Right renal cortex interstitium (tissue), 3 donors: ENCODE measurements around the gene EIF3F. TPM values are rescaled to one million over a fixed set of nuclear protein-coding genes. Genes with fewer than 3 reads are reported as not detected.
A peak's percentile ranks its signal among the peaks of the same experiment; 100 is the strongest.

ENCODE experiments used
- DNase-seq, 3 donors: peaks; one replicate each; pipeline ENCODE4 v3.0.0-alpha.2; 2013; ENCODE audit warnings: low read depth in 3 of 3, low spot score in 2 of 3
- polyA plus RNA-seq, 3 donors: library from polyadenylated mRNA; unstranded; fragments of 120-200 nt; gene quantifications; one replicate each; pipeline ENCODE4 v1.2.1, GENCODE V29; 2013; ENCODE audit not compliant: insufficient read length in 3 of 3

The EIF3F gene
- polyA plus RNA-seq, 3 donors, result 328 to 360 (median 345) TPM

DNA sequence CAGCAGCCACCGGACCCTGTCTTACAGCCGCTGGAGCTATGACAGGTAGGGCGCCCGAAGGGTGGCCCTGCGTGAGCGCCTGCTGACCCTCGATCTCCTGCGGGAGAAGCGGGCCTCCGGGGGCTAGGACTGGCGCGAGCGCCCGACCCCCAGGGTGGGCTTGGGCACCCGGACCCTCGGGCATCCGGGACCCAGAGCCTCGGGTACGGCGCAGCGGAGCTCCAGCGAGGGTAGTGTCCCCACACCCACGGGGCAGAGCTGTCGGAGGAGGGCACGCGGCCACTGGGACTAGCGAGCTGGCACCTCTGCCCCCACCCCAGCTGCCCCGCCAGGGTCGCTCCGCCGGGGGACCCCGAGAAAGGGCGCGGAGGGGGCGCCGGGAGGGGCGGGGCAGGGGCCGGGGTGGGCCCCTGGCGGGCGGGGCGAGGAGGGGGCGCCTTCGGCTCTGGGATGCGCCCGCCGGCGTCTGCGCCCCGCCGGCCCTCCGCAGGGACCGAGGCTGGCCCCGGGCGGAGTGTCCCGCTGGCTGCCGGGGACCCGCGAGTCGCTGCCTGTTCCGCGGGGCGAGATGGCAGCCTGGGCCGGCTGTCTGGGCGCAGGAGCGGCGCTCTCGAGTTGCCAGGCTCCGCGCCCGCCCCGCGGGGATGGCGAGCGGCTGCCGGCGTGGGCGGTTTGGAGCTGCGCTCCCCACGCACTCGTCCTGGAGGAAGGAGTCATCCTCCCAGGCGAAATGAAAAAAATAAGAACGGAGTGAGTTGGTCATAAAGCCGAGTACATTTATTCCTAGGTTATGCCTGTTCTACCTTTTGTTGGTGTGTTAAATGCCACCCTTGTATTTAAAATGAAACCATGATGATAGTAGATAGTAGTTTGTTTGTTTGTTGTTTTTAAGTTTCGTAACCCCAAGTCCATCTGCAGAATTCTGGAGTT, 32.4 kb downstream of the EIF3F start:
- peak in 1 of 3 donors; percentile 6 for DNase-seq

DNA sequence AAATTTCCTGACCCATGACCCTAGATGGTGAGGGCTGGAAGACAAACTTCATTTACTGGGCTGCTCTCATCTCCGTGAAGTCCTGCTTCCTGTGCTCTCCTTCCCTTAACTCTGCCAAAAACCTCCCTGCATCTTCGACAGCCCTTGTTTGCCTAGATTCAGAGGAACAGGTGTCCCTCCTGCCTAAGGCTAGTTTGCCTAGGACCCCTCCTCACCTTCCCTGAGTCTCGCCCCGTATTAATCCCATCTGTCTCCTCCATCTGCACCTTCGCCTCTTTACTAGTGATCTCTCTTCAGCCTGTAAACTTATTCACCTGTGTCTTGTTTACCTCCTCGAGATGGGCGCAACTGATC, 33.1 kb downstream of the EIF3F start:
- DNase-seq, result no peak

DNA sequence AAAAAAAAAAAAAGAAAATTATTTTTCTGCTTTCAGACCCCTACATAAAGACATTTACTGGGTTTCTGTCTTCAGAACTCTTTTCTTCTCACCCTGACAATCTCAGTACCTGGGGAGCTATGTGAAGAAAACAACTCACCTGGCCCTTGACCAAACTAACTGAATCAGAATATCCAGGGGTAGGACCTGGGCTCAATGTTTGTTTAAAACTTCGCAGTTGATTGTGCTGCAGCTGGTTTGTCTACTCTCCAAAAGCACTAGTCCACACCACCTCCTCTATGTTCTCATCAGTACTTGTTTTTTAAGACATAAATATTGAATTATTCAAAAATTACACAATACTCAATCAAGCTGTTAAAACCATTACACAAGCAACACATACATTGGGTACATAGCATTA, 34.8 kb downstream of the EIF3F start:
- DNase-seq, result no peak

DNA sequence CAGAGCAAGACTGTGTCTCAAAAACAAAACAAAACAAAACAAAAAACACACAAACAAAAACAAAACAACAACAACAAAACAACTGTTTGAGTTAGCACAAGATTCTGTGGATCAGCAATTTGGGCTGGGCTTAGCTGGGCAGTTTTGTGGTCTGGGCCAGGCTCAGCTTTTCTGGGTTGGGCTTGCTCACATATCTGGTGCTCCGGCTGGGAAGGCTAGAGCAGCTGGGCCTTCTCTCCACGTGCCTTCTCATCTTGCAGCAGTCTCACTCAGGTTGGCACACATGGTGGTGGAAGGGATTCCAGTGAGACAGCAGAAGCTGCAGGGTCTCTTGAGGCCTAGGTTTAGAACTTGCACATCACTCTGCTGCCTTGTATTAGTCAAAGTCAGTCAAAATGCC, 35.7 kb downstream of the EIF3F start:
- DNase-seq, result no peak

DNA sequence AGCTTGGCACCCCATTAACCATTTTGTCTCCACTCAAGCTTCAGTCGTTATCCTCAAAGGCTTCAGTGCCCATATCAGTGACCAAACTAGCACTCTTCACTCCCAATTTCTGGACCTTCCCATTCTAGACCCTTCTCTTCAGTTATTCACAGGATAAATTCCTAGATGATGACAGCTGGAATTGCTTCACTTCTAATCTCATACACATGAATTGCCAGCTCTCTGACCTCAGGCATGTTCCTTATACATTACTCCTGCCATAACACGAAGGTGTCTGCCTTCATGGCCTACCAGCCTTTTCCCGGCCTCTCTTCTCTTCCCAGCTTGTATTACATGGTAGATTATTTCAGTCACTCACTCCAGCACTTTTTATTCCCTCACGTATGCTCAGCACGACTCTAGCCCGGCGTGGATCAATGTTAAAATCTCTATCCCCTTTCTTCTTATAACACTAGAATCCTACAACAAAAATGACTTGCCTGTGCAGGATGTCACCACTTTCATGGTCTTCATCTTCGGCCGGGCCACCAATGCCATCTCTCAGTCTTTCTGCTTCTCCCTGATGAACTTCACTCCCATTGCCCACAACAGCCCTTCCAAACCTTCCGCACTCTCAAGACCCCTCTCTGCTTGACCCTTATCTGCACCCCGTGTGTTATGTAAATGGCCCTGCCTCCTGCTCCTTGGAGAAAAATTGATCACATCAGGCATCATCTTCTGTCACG, 36.9 kb downstream of the EIF3F start:
- no peak for DNase-seq

DNA sequence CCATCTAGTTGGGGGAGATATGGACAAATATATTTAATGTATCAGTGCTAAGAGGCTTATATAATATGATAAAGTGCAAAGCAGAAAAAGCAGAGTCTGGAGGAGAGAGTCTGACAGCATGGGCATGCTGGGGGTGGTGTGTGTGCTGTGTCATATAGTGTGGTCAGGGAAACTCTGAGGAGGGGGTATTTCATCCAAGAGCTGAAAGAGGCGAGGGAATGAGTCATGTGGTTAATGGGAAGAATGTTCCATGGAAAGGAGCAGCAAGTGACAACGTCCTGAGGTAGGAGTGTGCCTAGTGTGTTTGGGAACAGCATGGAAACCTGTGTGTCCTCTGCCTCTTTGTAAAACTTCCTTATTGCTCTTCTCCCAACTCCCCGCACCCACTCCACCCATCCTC, 38.0 kb downstream of the EIF3F start:
- DNase-seq, result no peak

DNA sequence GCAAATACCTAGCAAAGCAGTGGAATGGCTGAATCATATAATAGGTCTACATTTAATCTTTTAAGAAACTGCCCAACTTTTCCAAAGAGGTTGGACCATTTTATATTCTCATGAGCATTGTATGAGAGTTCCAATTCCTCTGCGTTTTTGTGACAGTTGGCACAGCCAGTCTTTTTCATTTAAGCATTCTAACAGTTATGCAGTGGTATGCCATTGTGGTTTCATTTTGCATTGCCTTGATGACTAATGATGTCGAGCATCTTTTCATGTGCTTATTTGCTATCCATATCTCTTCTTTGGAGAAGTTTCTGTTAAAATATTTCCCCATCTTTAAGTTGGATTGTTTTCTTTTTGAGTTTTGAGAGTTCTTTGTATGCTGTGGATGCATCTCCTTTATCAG, 38.7 kb downstream of the EIF3F start:
- DNase-seq, result no peak

DNA sequence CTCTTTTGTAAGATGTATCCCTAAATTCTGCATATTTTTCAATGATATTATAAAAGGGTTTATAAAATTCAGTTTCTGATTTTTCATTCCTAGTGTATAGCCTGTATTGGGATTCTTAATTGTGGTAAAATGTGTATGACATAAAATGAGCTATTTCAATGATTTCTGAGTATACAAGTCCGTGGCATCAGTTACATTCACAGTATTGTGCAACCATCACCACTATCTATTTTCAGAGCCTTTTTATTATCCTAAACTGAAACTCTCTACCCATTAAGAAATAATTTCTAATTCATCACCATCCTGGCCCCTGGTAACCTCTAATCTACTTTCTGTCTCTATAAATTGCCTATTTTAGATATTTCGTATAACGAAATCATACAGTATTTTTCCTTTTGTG, 39.8 kb downstream of the EIF3F start:
- DNase-seq, result no peak

DNA sequence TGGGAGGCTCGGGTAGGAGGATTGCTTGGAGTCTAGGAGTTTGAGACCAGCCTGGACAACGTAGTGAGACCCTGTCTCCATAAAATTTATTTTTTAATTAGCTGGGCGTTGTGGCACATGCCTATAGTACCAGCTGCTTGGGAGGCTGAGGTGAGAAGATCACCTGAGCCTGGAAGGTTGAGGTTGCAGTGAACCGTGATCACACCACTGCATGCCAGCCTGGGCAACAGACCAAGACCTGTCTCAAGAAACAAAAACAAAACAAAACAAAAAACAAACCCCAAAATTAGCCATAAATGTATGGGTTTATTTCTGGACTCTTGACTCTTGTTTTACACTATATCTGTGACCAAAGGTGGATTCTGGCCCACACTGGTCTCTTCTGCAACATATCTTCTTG, 41.6 kb downstream of the EIF3F start:
- no peak for DNase-seq

DNA sequence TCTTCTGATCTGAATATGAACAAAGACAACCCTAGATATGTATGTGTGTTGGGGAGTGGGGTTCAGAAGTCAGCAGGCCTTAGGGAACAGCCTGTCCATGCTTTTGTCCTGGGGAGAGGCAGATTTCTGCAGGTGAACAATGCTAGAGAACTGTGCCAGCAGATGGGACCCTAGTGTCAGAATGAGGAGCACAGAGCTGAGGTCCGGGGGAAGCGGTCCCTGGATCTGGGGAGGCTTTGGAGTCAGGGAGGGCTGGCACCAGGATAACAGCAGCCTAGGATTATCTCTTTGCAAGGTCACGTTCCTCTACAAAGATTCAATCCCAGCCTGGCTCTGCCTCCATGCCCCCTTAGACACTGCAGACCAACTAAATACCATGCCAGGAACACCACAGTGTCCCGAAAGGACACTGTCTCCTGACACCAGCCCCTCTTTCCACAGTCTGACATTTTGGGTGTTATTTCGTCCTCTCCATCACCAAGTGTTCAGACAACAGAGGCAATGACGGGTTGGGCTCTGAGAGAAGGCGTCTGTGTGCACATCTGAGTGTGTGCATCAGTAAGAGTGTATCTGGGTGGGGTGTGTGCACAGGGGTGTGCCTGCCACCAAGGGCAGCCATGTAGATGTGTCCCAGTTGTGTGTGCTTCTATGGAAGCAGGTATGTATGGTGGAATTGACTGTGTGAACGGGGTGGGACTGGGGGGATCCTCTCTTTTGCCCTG, 43.5 kb downstream of the EIF3F start:
- no peak for DNase-seq

DNA sequence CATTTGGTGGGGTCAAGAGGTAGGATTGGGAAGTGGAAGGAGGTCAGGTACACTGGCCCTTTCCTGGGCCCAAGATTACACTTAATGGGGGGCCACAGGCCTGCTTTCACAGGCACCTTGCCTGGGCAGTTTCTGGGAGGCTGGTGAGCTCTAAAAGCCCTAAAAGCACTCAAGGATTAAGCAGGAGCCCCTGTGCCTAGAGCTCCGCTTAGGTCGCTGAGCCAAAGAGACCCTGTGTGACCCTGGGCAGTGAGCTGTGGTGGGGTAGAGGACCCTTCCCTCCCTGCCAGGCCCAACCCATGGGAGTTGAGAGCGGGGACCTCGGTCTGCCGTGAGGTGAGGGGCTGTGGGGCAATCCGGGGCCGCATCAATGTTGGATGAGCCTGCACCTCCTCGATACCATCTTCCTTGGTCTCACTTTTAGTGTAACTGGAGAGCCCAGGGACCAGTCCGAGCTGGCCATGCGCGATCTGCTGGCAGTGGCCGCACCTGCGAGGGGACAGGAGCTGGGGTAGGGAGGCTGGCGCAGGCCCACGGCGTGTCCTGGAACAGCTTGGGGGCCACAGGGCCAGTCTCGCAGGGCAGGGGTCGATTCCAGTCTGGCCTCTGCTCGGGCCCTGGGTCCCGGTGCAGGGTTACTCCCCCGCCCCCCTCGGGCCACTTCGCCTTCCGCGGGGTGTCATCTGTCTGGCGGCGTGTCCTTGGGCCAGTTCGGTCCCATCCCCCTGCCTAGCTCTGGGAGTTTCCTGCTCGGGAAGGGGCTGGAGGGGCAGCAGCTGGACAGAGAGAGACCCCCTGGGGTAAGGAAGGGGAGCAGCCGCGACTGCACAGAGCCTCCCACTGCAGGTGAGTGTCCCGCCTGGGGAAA, 44.3 kb downstream of the EIF3F start:
- no peak for DNase-seq

DNA sequence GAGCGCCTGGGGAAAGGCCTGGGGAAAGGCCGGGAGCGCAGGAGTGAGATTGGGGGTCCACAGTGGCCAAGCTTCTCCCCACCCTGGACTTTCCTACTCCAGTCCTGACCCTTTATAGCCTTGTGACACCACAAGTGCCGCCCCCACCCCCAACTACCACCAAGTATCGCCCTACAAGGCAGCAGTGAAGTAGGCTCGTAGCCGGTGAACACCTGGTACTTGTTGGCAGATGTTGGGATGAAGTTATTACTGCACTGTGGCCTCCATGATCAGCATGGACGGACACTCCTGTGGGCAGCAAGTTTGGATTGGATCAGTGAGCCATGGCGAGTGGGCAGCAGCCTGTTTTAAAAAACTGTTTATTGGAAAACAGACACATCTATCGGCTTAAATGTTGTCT, 45.0 kb downstream of the EIF3F start:
- DNase-seq, result no peak

DNA sequence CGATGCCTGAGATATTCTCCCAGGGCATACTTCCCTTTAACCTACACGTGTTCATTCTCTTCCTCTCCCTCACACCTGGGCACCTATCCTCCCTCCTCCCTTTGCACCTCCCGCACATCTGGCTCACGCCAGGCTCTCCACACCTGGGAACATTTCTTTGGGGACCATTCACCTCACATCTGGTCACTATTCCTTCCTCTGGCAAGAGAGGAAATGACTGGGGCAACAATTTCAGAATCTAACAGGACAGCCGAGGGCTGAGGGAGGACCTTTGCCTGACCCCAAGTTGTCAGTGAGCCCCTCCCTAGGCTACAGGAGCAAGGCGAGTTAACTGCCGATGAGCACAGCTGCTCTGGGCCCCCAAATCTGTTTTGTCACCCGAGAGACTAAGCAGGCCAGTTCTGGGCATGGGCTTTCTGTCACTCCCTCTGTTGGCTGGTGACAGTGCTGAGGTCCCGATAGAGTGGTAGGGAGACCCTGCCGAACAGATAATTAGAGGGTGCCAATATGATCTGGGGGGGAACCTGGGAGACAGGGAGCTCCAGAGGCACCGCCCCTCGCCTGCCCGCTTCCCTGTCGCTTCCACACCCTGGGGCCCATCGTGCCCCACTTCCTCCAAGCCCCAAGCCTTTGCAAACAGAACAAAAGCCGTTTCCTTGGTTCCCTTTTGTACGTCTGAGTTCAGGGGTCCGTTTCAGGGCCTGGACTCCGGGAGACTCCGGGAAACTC, 45.6 kb downstream of the EIF3F start:
- DNase-seq, result no peak

DNA sequence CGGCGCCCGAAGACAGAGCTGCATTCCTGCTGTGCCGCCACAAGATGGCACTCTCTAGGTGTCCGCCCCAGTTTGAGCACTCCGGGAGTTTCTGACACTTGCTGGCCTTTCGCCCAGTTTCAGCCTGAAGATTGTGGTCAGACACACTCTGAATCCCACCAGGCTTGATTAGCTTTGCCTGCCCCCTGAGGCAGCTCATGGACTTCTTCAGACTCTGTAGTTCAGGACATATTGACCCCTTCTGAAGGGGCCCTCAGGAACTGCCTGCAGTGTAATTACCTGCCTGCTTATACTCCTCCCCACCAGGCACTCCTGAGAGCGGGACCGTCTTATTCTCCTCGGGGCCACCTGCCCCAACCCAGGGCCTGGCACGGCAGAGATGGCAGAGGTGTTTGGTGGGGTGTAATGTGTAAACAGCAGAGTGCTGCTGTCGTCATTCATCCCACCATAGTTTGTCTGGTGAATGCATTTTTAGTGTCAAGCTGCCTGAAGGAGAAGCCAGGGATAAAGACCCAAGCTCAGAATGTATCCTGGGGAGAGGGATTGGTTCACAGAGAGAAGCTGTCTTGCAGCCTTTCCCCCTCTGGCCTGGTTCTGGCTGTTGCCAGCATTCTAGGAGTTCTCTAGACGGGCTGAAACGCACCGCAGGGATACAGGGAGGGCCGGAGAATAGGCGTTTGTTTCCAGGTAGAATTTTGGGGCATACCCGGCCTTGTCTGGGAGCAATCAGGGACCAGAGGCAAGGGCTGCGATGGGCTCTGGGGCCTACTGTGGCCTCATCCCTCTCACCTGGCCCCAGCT, 46.4 kb downstream of the EIF3F start:
- peak; percentile 66 to 78 (median 73) for DNase-seq

DNA sequence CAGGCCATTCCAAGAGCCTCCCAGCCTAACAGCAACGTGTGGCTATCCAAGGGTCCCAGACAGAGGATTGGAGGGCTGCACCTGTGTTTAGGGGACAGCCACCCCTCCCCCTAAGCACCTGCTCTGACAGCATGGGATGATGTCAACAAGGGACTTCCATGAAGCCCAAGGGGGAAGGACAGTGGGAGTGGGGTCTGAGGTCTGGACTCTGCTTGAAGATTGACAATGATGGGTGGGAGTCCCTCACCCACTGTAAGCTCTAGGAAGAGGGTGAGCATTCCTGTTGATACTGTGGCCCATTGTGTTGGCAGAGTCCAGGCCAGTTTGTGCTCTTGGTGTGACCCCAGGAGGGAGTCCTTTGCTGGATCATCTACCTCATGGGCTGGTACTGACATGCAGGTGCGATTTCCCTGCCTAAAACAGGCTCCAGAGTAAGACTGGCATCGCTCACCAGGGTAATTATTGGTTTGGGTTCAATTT, 47.0 kb downstream of the EIF3F start:
- DNase-seq, result no peak

DNA sequence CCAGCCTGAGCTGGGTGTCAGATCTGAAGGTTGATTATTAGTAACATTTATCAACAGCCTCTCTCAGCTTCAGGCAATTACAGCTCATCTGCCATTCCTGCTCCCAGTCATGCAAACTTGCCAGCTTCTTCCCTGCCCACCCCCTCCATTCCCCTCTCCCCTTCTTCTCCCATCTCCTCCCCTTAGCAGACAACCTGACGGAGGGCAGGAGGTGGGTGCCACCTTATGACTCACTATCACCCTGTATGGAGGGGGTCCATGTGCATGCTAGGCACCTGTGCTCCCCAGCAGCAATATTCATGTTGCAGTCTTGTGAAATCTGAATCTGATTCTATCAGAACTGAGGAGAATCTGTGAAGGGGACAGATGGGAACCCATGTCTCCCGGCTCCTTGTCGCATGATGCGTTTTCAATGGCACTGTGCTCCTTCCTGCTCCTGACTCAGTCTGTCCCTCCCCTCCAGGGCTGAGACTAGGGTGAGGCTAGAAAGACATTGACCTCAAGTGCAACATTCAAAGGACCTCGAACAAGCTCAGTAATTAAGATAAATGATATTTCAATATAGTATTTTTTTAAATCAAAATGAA, 47.6 kb downstream of the EIF3F start:
- DNase-seq, result no peak

DNA sequence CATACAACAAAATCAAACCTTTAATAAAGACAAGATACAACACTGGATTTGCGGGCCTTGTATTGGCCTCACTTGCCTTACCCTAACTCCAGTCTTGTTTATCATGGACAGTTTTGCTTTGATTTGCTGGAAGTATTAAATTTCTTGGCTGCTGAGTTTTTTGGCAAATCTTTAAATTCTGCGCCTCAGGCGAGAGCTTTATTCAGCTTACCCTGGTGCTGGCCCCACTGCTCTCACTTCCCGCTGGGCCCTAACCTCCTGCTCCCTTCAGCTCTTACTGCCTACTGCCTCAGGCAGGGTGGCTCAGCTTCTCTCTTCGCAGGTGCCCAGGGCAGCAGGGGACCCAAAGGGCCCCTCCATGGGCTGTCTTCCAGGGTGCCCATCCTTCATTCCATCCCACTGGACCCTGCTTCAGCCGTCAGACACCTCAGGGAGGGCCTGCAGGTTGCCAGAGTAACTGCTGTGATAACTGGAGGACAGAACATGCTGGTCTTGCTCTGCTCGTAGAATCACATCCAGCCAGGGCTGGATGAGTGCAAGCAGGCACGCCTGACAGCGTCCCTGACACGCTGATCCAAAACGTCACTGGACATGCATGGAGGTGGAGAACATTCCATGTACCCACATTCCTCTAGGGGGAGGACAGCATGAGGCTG, 48.2 kb downstream of the EIF3F start:
- DNase-seq, result no peak
